Karpas-422 (cell line): ENCODE results near the gene TCTN1. TPM values are rescaled to one million over a fixed set of nuclear protein-coding genes. Genes with fewer than 3 reads are reported as not detected.
A peak's percentile ranks its signal among the peaks of the same experiment; 100 is the strongest.

Experiments used
- DNase-seq: peaks from one replicate; pipeline ENCODE4 v3.0.0-alpha.2; 2015
- H2AFZ ChIP-seq: fragments of 200-600 bp; sonication (generic); 2 replicates; pipeline ENCODE4 v1.6.1; 2014; ENCODE audit warnings: antibody characterized with exemption, low read length, mixed read lengths
- H3K27ac ChIP-seq: fragments of 200-600 bp; sonication (generic); 2 replicates; pipeline ENCODE4 v1.5.1; 2014; ENCODE audit warnings: mild to moderate bottlenecking, low read length, moderate library complexity
- H3K27me3 ChIP-seq: fragments of 200-600 bp; sonication (generic); 2 replicates; pipeline ENCODE4 v1.6.1; 2014; ENCODE audit warnings: low read length, mixed read lengths
- H3K36me3 ChIP-seq: fragments of 200-600 bp; sonication (generic); 2 replicates; pipeline ENCODE4 v1.6.1; 2014; ENCODE audit warnings: low read length, mixed read lengths; ENCODE audit not compliant: insufficient read depth
- H3K4me1 ChIP-seq: fragments of 200-600 bp; sonication (generic); 2 replicates; pipeline ENCODE4 v1.6.1; 2014; ENCODE audit warnings: mild to moderate bottlenecking, low read length, mixed read lengths
- H3K4me2 ChIP-seq: fragments of 200-600 bp; sonication (generic); 2 replicates; pipeline ENCODE4 v1.6.1; 2014; ENCODE audit warnings: low read length, low read depth, mild to moderate bottlenecking; ENCODE audit not compliant: poor library complexity, severe bottlenecking
- H3K4me3 ChIP-seq: fragments of 200-600 bp; sonication (generic); 2 replicates; pipeline ENCODE4 v1.5.1; 2014; ENCODE audit warnings: mild to moderate bottlenecking, antibody characterized with exemption, low read length, mixed read lengths
- H3K79me2 ChIP-seq: fragments of 200-600 bp; sonication (generic); 2 replicates; pipeline ENCODE4 v1.6.1; 2014; ENCODE audit warnings: mild to moderate bottlenecking, low read length, mixed read lengths
- H3K9ac ChIP-seq: fragments of 200-600 bp; sonication (generic); 2 replicates; pipeline ENCODE4 v1.6.0; 2014; ENCODE audit warnings: low read length
- H3K9me2 ChIP-seq: fragments of 200-600 bp; sonication (generic), shearing (Covaris generic); replicated peaks from 2 replicates; pipeline ENCODE4 v1.6.0; 2014; ENCODE audit warnings: mild to moderate bottlenecking, low read length, moderate library complexity; ENCODE audit not compliant: insufficient read depth
- H3K9me3 ChIP-seq: fragments of 300-700, 200-600 bp; sonication (generic); 2 replicates; pipeline ENCODE4 v1.6.1; 2014; ENCODE audit warnings: low read length, mixed read lengths
- H4K20me1 ChIP-seq: fragments of 200-600 bp; sonication (generic); 2 replicates; pipeline ENCODE4 v1.6.1; 2014; ENCODE audit warnings: mild to moderate bottlenecking, antibody characterized with exemption, low read length, low read depth; ENCODE audit not compliant: insufficient read depth
- total RNA-seq: library from RNA; depleted of rRNA; stranded (reverse); fragments of >200 nt; shearing (Covaris generic); gene quantifications from 2 replicates; pipeline ENCODE4 v1.2.3, GENCODE V29; 2014; ENCODE audit warnings: low replicate concordance

The TCTN1 gene
- total RNA-seq, 1 experiment from 2014 or later = 31.3 TPM

DNA sequence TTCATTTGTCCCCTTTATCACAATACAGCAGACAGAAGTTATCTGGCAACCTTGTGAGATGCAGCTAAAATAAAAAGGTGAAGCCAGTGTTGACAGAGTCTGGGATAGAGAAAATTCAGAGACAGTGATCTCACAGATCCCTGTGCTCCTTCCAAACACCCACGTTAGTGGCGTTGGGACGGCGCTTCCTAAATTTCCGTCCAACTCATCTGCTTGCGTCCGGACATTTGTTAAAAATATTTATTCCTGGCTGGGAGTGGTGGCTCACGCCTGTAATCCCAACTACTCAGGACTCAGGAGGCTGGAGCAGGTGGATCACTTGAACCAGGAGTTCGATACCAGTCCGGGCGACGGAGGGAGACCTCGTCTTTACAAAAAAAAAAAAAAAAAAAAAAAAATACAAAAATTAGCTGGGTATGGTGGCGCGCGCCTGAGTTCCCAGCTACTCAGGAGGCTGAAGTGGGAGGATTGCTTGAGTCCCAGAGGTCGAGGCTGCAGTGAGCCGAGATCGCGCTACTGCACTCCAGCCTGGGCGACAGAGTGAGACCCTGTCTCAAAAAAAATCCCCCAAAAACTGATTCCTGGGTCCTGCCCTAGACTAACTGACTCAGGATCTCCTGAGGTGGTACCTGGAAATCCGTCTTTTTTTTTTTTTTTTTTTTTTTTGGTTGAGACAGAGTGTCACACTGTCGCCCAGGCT, 708 bp upstream of the TCTN1 start:
- H3K4me2 ChIP-seq = peak overlapping the region; percentile 89
- H3K9me3 ChIP-seq = no peaks in the 10 kb centered on the region
- H3K9ac ChIP-seq = peak overlapping the region; percentile 84
- no peaks in the 10 kb centered on the region for H3K27me3 ChIP-seq
- peak overlapping the region; percentile 84 for H3K4me3 ChIP-seq
- H3K9me2 ChIP-seq = no peaks in the 10 kb centered on the region
- H2AFZ ChIP-seq = no peak overlapping the region
- H3K36me3 ChIP-seq = no peaks in the 10 kb centered on the region
- H4K20me1 ChIP-seq = no peaks in the 10 kb centered on the region
- H3K79me2 ChIP-seq = no peaks in the 10 kb centered on the region
- H3K27ac ChIP-seq = no peak overlapping the region
- DNase-seq = no peak
- peaks cover 26% of the 10 kb centered on the region for H3K4me1 ChIP-seq

DNA sequence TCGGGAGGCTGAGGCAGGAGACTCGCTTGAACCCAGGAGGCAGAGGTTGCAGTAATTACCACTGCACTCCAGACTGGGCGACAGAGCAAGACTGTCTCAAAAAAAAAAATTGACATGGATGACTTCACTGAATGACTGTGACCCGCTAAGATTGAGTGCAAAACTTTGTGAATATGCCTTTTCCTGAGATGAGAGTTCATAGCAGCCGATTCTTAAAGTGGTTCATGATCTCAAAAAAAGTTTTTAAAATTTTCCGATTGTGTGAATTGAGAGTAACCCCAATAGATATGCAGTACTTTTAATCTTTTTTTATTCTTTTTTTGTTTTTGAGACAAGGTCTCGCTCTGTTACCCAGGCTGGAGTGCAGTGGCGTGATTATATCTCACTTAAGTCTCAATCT, 1.2 kb downstream of the TCTN1 start:
- no peaks in the 10 kb centered on the region for H3K9me2 ChIP-seq
- peak overlapping the region; percentile 84 for H3K4me3 ChIP-seq
- peak; percentile 49 for DNase-seq
- no peak overlapping the region for H2AFZ ChIP-seq
- H3K27me3 ChIP-seq = no peaks in the 10 kb centered on the region
- H3K9me3 ChIP-seq = no peaks in the 10 kb centered on the region
- H3K9ac ChIP-seq = peak overlapping the region; percentile 84
- 0 out of 2 replicates have a peak overlapping the region, but pooled peaks have one; percentile 44 for H3K27ac ChIP-seq
- no peaks in the 10 kb centered on the region for H3K79me2 ChIP-seq
- no peaks in the 10 kb centered on the region for H4K20me1 ChIP-seq
- peaks cover 42% of the 10 kb centered on the region for H3K4me1 ChIP-seq
- H3K36me3 ChIP-seq = no peaks in the 10 kb centered on the region
- H3K4me2 ChIP-seq = peak overlapping the region; percentile 89

DNA sequence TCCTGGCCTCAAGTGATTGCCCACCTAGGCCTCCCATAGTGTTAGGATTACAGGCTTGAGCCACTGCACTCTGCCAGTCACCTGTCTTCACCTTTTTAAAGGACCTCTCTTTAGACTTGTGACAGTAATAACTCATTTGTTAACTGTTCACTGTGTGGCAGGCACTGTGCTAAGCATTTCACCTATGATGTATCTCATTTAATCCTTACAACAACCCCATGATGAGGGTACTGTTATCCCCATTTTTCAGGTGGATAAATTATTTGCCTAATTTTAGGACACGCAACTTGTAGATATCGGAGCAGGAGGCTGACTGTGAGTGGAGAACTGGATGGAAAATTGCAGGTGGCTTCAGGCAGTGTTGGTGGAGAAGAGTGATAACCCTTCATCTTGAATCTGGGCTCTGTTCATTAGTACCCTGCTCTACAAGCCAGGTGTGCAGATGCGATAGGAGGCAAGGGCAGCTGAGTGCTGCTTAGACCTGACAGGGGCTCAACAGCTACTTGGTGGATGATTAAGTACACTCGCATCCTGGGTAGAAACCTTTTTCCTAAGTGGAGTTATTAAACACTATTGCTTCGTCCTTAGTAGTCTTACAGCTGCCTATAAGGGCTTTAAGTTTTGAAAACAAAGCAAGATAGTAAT, 2.7 kb downstream of the TCTN1 start:
- H3K27ac ChIP-seq = no peak overlapping the region
- H3K4me1 ChIP-seq = peaks cover 52% of the 10 kb centered on the region
- DNase-seq = peak; percentile 41
- no peaks in the 10 kb centered on the region for H4K20me1 ChIP-seq
- H3K27me3 ChIP-seq = no peaks in the 10 kb centered on the region
- H2AFZ ChIP-seq = no peak overlapping the region
- H3K36me3 ChIP-seq = no peaks in the 10 kb centered on the region
- no peak overlapping the region for H3K4me3 ChIP-seq
- H3K9me2 ChIP-seq = no peaks in the 10 kb centered on the region
- no peaks in the 10 kb centered on the region for H3K9me3 ChIP-seq
- no peaks in the 10 kb centered on the region for H3K79me2 ChIP-seq
- no peak overlapping the region for H3K4me2 ChIP-seq
- no peak overlapping the region for H3K9ac ChIP-seq

DNA sequence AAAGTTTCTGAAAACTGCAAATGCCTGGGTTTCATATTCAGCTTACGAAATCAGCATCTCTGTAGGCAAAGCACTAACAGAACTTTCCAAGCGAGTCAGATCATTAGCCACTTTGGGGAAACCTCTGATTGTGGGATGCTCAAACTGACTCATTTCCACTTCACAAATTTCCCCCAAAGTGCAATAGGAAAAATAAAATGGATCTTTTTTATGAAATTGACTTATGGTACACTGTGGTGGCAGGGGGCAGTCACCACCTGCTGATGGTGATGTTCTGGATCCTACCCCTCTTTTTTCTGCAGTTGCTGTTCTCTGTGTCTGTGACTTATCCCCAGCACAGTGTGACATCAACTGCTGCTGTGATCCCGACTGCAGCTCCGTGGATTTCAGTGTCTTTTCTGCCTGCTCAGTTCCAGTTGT, 5.6 kb downstream of the TCTN1 start:
- H3K4me2 ChIP-seq = peak overlapping the region; percentile 80

DNA sequence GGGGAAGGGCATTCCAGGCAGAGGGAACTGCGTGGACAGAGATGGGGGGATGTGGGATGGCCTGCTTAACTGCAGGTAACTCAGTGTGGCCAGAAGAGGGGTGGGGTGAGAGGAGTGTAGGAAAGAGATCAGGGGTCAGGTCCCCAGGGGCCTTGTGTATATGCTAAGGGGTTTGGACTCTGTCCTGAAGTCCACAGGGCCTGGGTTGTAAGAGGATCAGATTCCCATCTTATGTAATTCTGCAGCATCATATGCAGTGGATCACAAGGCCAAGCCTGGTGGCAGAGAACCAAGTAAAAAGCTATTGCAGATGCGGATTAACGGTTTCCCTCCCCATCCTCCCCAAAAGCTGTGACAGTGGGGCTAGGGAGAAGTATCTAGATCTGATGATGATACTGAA, 8.7 kb downstream of the TCTN1 start:
- Histone ChIP-seq H3K4me3 (no peak overlapping the region), H3K27me3 (no peaks in the 10 kb centered on the region), H3K9me2 (no peaks in the 10 kb centered on the region), H3K27ac (no peak overlapping the region), H3K36me3 (no peaks in the 10 kb centered on the region), H2AFZ (no peak overlapping the region), H3K4me2 (no peak overlapping the region), H3K9ac (no peak overlapping the region), H3K79me2 (no peaks in the 10 kb centered on the region), H4K20me1 (no peaks in the 10 kb centered on the region), H3K9me3 (no peaks in the 10 kb centered on the region), H3K4me1 (peaks cover 56% of the 10 kb centered on the region)
- no peak for DNase-seq

More for the DNA sequence above, 5.6 kb downstream of the TCTN1 start:
- peak overlapping the region; percentile 79; the same call in 1 of the 2 replicates for H2AFZ ChIP-seq
- no peaks in the 10 kb centered on the region for H3K79me2 ChIP-seq
- no peaks in the 10 kb centered on the region for H3K9me2 ChIP-seq
- H3K27ac ChIP-seq = peak overlapping the region; percentile 83
- no peaks in the 10 kb centered on the region for H3K36me3 ChIP-seq
- DNase-seq = peak; percentile 77
- no peaks in the 10 kb centered on the region for H3K9me3 ChIP-seq
- peak overlapping the region; percentile 65 for H3K4me3 ChIP-seq
- no peaks in the 10 kb centered on the region for H4K20me1 ChIP-seq
- peaks cover 48% of the 10 kb centered on the region for H3K4me1 ChIP-seq
- no peaks in the 10 kb centered on the region for H3K27me3 ChIP-seq
- H3K9ac ChIP-seq = peak overlapping the region; percentile 64

DNA sequence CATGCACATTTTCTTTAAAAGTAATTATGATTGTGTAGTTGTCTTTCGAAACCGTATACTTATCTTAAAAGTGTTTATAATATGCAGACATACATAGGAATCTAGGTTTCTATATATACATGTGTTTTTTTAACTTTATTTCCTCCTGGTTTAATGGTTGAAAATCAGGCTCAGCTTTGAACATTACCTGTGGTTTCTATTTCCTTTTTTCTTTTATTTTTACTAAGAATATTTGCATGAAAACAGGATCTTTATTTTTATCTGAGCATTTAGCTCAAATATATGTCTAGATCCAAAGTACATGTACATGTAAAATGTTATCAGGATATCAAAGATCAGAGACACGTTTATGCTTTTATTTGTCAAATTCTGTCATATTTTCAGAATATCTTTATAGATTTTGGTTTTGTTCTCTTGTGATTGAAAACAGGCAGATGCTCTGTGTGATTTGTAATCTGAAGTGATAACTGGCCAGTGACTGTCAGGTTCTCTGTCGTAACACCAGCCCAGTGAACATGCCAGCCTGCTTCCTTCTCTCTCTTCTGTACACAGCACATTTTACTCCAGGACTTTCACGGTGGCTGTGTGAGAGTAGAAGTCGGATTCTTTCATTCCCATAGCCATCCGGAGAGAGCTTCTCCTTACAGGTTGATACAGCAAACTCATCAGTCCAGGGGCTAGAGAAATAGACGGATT, 13.7 kb downstream of the TCTN1 start:
- H3K9ac ChIP-seq = peak overlapping the region; percentile 58
- peak overlapping the region; percentile 77 for H3K4me2 ChIP-seq
- peak overlapping the region; percentile 46 for H2AFZ ChIP-seq

DNA sequence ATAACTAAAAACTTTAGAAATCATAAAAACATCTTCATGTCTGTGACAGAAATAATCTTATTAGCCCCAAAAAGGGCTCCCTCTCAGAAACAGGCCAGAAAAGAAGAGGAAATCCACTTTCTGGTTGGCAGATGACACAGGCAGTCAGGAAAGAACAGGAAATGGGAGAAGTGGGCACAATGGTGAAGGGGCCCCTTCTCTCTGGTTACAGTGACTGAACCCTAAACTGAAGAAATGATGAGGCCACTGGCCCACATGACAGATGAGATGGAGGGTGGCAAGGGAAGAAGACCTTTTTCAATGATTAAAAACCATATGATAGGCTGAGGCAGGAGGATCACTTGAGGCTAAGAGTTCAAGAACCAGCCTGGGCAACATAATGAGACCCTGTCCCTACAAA, 21.1 kb downstream of the TCTN1 start:
- H3K36me3 ChIP-seq = no peaks in the 10 kb centered on the region
- H3K4me1 ChIP-seq = peaks cover 28% of the 10 kb centered on the region
- H3K9me3 ChIP-seq = no peaks in the 10 kb centered on the region
- no peak overlapping the region for H3K4me2 ChIP-seq
- H4K20me1 ChIP-seq = no peaks in the 10 kb centered on the region
- no peaks in the 10 kb centered on the region for H3K27me3 ChIP-seq
- H2AFZ ChIP-seq = no peak overlapping the region
- H3K79me2 ChIP-seq = no peaks in the 10 kb centered on the region
- H3K27ac ChIP-seq = no peak overlapping the region
- no peak for DNase-seq
- H3K9me2 ChIP-seq = no peaks in the 10 kb centered on the region
- no peak overlapping the region for H3K4me3 ChIP-seq
- no peak overlapping the region for H3K9ac ChIP-seq

More for the DNA sequence above, 13.7 kb downstream of the TCTN1 start:
- peaks cover 47% of the 10 kb centered on the region for H3K4me1 ChIP-seq
- H3K36me3 ChIP-seq = no peaks in the 10 kb centered on the region
- no peaks in the 10 kb centered on the region for H4K20me1 ChIP-seq
- DNase-seq = peak; percentile 71
- H3K9me3 ChIP-seq = no peaks in the 10 kb centered on the region
- no peaks in the 10 kb centered on the region for H3K79me2 ChIP-seq
- no peaks in the 10 kb centered on the region for H3K27me3 ChIP-seq
- H3K4me3 ChIP-seq = peak overlapping the region; percentile 35
- H3K9me2 ChIP-seq = no peaks in the 10 kb centered on the region
- H3K27ac ChIP-seq = peak overlapping the region; percentile 92

DNA sequence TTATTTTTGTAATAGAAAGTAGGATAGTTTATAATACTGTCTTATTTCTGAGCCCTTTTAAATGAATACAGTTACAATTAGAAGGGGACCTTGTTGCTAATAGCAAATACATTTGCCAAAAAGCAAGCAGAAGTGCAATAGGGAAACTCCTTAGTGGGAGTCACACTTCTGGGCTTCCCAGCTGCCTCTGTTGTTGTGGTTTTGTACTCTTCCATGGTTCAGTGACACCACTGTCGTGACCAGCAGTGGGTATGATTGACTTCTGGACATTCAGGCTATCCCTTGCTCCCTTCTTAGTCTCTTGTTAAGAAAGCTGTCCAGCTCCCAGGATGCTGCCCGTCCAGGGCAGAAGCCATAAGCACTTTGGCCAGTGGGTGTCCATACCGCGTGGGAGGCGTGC, 22.6 kb downstream of the TCTN1 start:
- no peak for DNase-seq
- no peaks in the 10 kb centered on the region for H4K20me1 ChIP-seq
- H3K27ac ChIP-seq = no peak overlapping the region
- no peak overlapping the region for H3K4me2 ChIP-seq
- no peaks in the 10 kb centered on the region for H3K9me2 ChIP-seq
- no peaks in the 10 kb centered on the region for H3K27me3 ChIP-seq
- H3K79me2 ChIP-seq = no peaks in the 10 kb centered on the region
- H3K36me3 ChIP-seq = no peaks in the 10 kb centered on the region
- peaks cover 28% of the 10 kb centered on the region for H3K4me1 ChIP-seq
- H3K9ac ChIP-seq = no peak overlapping the region
- H3K9me3 ChIP-seq = no peaks in the 10 kb centered on the region
- H3K4me3 ChIP-seq = no peak overlapping the region
- no peak overlapping the region for H2AFZ ChIP-seq
